Inflammatory macrophage (primary cell): ENCODE data around the gene NDUFB1.
A peak's percentile ranks its signal among the peaks of the same experiment; 100 is the strongest.

ENCODE experiments used
- DNase-seq, 2 donors: peaks; one replicate each; pipeline ENCODE4 v3.0.0-alpha.2; 2020 to 2022

The NDUFB1 gene

GRCh38 chr14:92093320-92093719 lies 28.2 kb downstream of the NDUFB1 start:
- DNase-seq, result peak; percentile 14 to 34

- DNase-seq, result no peak
These were observed 33.0 kb downstream of the NDUFB1 start for GRCh38 chr14:92088494-92088893.

DNA sequence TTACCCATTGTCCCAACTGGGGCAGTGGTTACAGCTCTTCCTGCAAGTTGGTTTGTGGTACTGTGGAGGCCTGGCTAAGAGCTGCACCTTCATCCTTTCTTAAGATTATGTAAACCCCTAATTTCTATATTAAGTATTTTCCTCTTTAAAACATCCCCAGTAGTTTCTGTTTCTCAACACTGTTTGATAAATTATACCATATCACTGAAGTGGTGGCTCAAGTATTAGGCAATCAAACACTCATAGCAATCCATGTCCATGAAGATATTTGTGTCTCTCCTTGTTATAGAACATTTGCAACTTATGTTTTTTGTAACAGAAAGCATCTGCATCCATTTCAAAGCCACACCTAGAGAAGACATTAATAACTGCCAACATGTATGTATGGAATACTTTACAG lies 47.0 kb downstream of the NDUFB1 start:
- no peak for DNase-seq
